ENCODE data around the gene SHISA6.

SHISA6 gene

GRCh38 chr17:11545696-11546095 is 304.7 kb downstream of the SHISA6 start:
- ATAC-seq = no peak

- ATAC-seq = no peak
These were observed 306.8 kb downstream of the SHISA6 start for GRCh38 chr17:11547853-11548252.

- ATAC-seq = no peak
These were observed 307.4 kb downstream of the SHISA6 start for GRCh38 chr17:11548398-11548797.

GRCh38 chr17:11550431-11550830 is 309.4 kb downstream of the SHISA6 start:
- ATAC-seq = no peak

GRCh38 chr17:11551442-11551841 is 310.4 kb downstream of the SHISA6 start:
- ATAC-seq = no peak

- no peak for ATAC-seq
These were observed 312.1 kb downstream of the SHISA6 start for GRCh38 chr17:11553135-11553534.

GRCh38 chr17:11554042-11554441 is 313.0 kb downstream of the SHISA6 start:
- ATAC-seq = no peak

GRCh38 chr17:11554542-11554941 is 313.5 kb downstream of the SHISA6 start:
- no peak for ATAC-seq

GRCh38 chr17:11555530-11555929 is 314.5 kb downstream of the SHISA6 start:
- no peak for ATAC-seq

- no peak for ATAC-seq
These were observed 316.9 kb downstream of the SHISA6 start for GRCh38 chr17:11557727-11558452.

- ATAC-seq = no peak
These were observed 317.7 kb downstream of the SHISA6 start for GRCh38 chr17:11558681-11559234.

- no peak for ATAC-seq
These were observed 318.6 kb downstream of the SHISA6 start for GRCh38 chr17:11559601-11560000.

- no peak for ATAC-seq
These were observed 320.3 kb downstream of the SHISA6 start for GRCh38 chr17:11561281-11561680.

- ATAC-seq = no peak
These were observed 320.7 kb downstream of the SHISA6 start for GRCh38 chr17:11561702-11562101.

GRCh38 chr17:11564589-11565380 is 323.8 kb downstream of the SHISA6 start:
- no peak for ATAC-seq

GRCh38 chr17:11565591-11565990 is 324.6 kb downstream of the SHISA6 start:
- no peak for ATAC-seq

GRCh38 chr17:11578998-11579397 is 338.0 kb downstream of the SHISA6 start:
- ATAC-seq = no peak

GRCh38 chr17:11580677-11581076 is 339.7 kb downstream of the SHISA6 start:
- ATAC-seq = no peak

GRCh38 chr17:11582217-11582616 is 341.2 kb downstream of the SHISA6 start:
- no peak for ATAC-seq

- no peak for ATAC-seq
These were observed 342.4 kb downstream of the SHISA6 start for GRCh38 chr17:11583306-11583992.

- ATAC-seq = no peak
These were observed 348.7 kb downstream of the SHISA6 start for GRCh38 chr17:11589716-11590115.

- peak in 1 of 2 donors; percentile 48 for ATAC-seq
These were observed 357.5 kb downstream of the SHISA6 start, which contains the start of gene DNAH9 for GRCh38 chr17:11598274-11599221. Gene DNAH9, plus strand, starts transcription at chr17:11598470. Its CDS starts 29 bp downstream, at chr17:11598499.

Data from activated CD4-positive, CD25-positive, alpha-beta regulatory T cell treated with anti-CD3 and anti-CD28 coated beads, Interleukin-2, amount 50 U/mL, for 24 hours (primary cell).